Sigmoid colon (tissue), 7 donors: ENCODE data around the gene CCDC192. TPM values are rescaled to one million over a fixed set of nuclear protein-coding genes. Genes with fewer than 3 reads are reported as not detected.
"Not testable (repeated sequence)": the region's sequence is repeated elsewhere in the genome, so short reads cannot be mapped to it uniquely, and the experiment has no call there.

Experiments used
- DNase-seq: peaks from one replicate; pipeline ENCODE4 v3.0.0-alpha.2; 2019
- H3K27ac ChIP-seq, 4 donors: fragments of 200-600 bp; sonication (generic); one replicate each; pipeline ENCODE4 v1.5.1; 2016 to 2019; ENCODE audit warnings: mild to moderate bottlenecking in 1 of 4
- H3K27me3 ChIP-seq, 3 donors: fragments of 200-600 bp; sonication (generic); one replicate each; pipeline ENCODE4 v1.5.1; 2019; ENCODE audit warnings: mild to moderate bottlenecking in 1 of 3
- H3K36me3 ChIP-seq, 4 donors: fragments of 200-600 bp; sonication (generic); one replicate each; pipeline ENCODE4 v1.5.1; 2016 to 2019
- H3K4me1 ChIP-seq, 4 donors: fragments of 200-600 bp; sonication (generic); one replicate each; pipeline ENCODE4 v1.5.1; 2017 to 2019
- H3K4me3 ChIP-seq, 4 donors: fragments of 200-600 bp; sonication (generic); one replicate each; pipeline ENCODE4 v1.5.1; 2017 to 2019; ENCODE audit warnings: mild to moderate bottlenecking in 2 of 4, moderate library complexity in 1 of 4
- H3K9me3 ChIP-seq, 4 donors: fragments of 200-600 bp in 3 of 4; sonication (generic) in 3 of 4; one replicate each; pipeline versions ENCODE4 v1.5.1 to v1.6.1; 2013 to 2019
- EP300 ChIP-seq, 4 donors: sonication (generic); formaldehyde crosslinking; IDR thresholded peaks; one replicate each; pipeline ENCODE4 v1.6.1; 2017; ENCODE audit warnings: antibody characterized with exemption in 4 of 4
- POLR2A ChIP-seq, 2 donors: fragments of 450-650 bp; IDR thresholded peaks; one replicate each; pipeline ENCODE4 v1.6.1; 2016; ENCODE audit warnings: antibody characterized with exemption in 2 of 2, mild to moderate bottlenecking in 2 of 2, moderate library complexity in 2 of 2
- POLR2AphosphoS5 ChIP-seq, 4 donors: sonication (generic); formaldehyde crosslinking; IDR thresholded peaks; one replicate each; pipeline ENCODE4 v1.6.1; 2017; ENCODE audit warnings: antibody characterized with exemption in 4 of 4
- WGBS, 2 donors: extraction: QIAGEN DNeasy Blood & Tissue Kit; methylation state at CpG; one replicate each; pipeline ENCODE4 v1.1.7; 2013; 5-methylcytosine and 5-hydroxymethylcytosine counted together
- intact Hi-C: fragments of 100-400 bp; cut with DNase I; formaldehyde crosslinking; loops from one replicate; pipeline ENCODE4 v1.15.1; 2023
- polyA plus RNA-seq, 3 donors: library from polyadenylated mRNA; stranded (reverse); fragments of 200-250 nt; gene quantifications; one replicate each; pipeline ENCODE4 v1.2.3, GENCODE V29; 2013
- total RNA-seq, 4 donors: library from RNA; depleted of rRNA; stranded (reverse); fragments of >200 nt; gene quantifications; one replicate each; pipeline ENCODE4 v1.1.0, GENCODE V29; 2016
- TF ChIP-seq, protein P1 (sequence below), 4 experiments: fragments of 450-650 bp in 3 of 4; fragments of 200-600 bp in 1 of 4; IDR thresholded peaks; one replicate each; pipeline ENCODE4 v1.5.1; 2016 to 2019; ENCODE audit warnings: antibody characterized with exemption in 4 of 4, mild to moderate bottlenecking in 3 of 4, moderate library complexity in 2 of 4
- donor health status: healthy with polysubstance abuse.
- donor health status: Bipolar disorder and iron deficiency.
- donor health status: healthy.

Gene CCDC192
- total and polyA plus RNA-seq, 7 donors = 0.36 to 2.4 TPM; not detected in 5

DNA sequence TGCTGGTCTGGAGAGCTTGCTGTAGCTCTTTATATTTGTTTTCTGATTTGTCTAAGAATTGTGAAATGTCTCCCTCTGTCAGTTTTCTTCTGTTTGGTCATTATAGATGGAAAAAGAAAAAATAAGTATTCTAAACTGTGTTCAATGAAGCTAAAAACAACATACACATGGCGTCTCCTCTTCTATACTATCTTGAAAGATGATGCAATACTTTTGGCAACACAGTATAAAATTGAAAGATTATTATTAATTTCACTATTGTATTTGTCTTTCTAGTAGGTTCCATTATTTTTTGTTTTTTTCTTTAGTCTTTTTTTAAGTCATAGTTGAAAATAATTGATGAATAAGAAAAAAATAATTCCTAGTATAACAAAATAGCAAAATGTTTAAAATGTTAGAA, 22.5 kb downstream of the CCDC192 start:
- WGBS, 2 donors = 93 to 95% methylated on average over 1 of the region's 1 CpG
- Histone ChIP-seq H3K27ac (no peak overlapping the region), H3K36me3 (no peaks in the 10 kb centered on the region), H3K4me3 (no peak overlapping the region), H3K9me3 (peaks cover 0 to 8% (median 2%) of the 10 kb centered on the region in 4 donors), H3K4me1 (no peaks in the 10 kb centered on the region), H3K27me3 (no peaks in the 10 kb centered on the region)
- TF ChIP-seq POLR2AphosphoS5 (IDR thresholded peaks at IDR 0.05) (no peak), EP300 (IDR thresholded peaks at IDR 0.05) (no peak), POLR2A (IDR thresholded peaks at IDR 0.05) (no peak)
- TF ChIP-seq, protein P1, sequence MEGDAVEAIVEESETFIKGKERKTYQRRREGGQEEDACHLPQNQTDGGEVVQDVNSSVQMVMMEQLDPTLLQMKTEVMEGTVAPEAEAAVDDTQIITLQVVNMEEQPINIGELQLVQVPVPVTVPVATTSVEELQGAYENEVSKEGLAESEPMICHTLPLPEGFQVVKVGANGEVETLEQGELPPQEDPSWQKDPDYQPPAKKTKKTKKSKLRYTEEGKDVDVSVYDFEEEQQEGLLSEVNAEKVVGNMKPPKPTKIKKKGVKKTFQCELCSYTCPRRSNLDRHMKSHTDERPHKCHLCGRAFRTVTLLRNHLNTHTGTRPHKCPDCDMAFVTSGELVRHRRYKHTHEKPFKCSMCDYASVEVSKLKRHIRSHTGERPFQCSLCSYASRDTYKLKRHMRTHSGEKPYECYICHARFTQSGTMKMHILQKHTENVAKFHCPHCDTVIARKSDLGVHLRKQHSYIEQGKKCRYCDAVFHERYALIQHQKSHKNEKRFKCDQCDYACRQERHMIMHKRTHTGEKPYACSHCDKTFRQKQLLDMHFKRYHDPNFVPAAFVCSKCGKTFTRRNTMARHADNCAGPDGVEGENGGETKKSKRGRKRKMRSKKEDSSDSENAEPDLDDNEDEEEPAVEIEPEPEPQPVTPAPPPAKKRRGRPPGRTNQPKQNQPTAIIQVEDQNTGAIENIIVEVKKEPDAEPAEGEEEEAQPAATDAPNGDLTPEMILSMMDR (IDR thresholded peaks at IDR 0.05) = no peak
- intact Hi-C loops = no loop called here
- no peak for DNase-seq

- H3K4me3 ChIP-seq = no peak overlapping the region
- no peak overlapping the region for H3K27ac ChIP-seq
- no peak for TF ChIP-seq EP300 (IDR thresholded peaks at IDR 0.05)
- no peak for TF ChIP-seq POLR2A (IDR thresholded peaks at IDR 0.05)
- TF ChIP-seq POLR2AphosphoS5 (IDR thresholded peaks at IDR 0.05) = no peak
- TF ChIP-seq, protein P1 (IDR thresholded peaks at IDR 0.05) = no peak
- H3K9me3 ChIP-seq = no peaks in the 10 kb centered on the region
- H3K27me3 ChIP-seq = no peaks in the 10 kb centered on the region
- no peaks in the 10 kb centered on the region for H3K4me1 ChIP-seq
- no peak for DNase-seq
- 39 to 75% methylated on average over 1 of the region's 1 CpG for WGBS, 2 donors
- intact Hi-C loops = no loop called here
- H3K36me3 ChIP-seq = no peaks in the 10 kb centered on the region
These were observed 29.8 kb downstream of the CCDC192 start for GRCh38 chr5:127732963-127733362.

- H3K4me3 ChIP-seq, H3K27me3 ChIP-seq, DNase-seq, H3K36me3 ChIP-seq, H3K9me3 ChIP-seq, H3K27ac ChIP-seq, intact Hi-C loops, H3K4me1 ChIP-seq: not testable (repeated sequence)
- WGBS, 2 donors = 70 to 84% methylated on average over 14 of the region's 14 CpGs
These were observed 36.2 kb downstream of the CCDC192 start for GRCh38 chr5:127739348-127739747.

DNA sequence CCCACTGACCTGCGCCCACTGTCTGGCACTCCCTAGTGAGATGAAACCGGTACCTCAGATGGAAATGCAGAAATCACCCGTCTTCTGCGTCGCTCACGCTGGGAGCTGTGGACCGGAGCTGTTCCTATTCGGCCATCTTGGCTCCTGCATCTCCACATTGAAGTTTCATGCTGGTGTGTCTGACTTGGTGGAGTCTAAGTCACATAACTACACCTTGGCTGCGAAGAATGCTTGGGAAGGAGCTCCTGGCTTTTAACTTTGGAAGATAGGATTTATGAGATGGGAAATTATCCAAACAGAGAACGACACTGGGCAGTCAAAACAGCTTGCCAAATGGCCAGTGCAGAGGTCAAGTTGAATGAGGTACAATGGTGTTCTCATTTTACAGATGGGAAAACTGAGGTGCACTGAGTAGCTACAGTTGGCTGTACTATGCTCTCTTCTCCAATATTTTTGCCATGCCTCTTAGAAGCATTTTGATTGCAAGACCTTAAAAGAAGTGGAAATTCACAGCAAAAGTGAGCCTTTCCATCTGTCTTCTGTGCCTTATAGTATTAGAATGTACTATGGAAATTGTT, 36.7 kb downstream of the CCDC192 start:
- Histone ChIP-seq H3K27ac (no peak overlapping the region), H3K27me3 (no peaks in the 10 kb centered on the region), H3K36me3 (no peaks in the 10 kb centered on the region), H3K4me1 (no peaks in the 10 kb centered on the region), H3K4me3 (no peak overlapping the region), H3K9me3 (no peaks in the 10 kb centered on the region)
- intact Hi-C loops = no loop called here
- no peak for DNase-seq
- 93 to 95% methylated on average over 9 of the region's 10 CpGs for WGBS, 2 donors
- no peak for TF ChIP-seq EP300 (IDR thresholded peaks at IDR 0.05)
- no peak for TF ChIP-seq POLR2A (IDR thresholded peaks at IDR 0.05)
- TF ChIP-seq, protein P1 (IDR thresholded peaks at IDR 0.05) = no peak
- TF ChIP-seq POLR2AphosphoS5 (IDR thresholded peaks at IDR 0.05) = no peak

GRCh38 chr5:127741412-127741811, 38.2 kb downstream of the CCDC192 start:
- Histone ChIP-seq H3K27me3 (no peaks in the 10 kb centered on the region), H3K4me3 (no peak overlapping the region), H3K4me1 (no peaks in the 10 kb centered on the region), H3K36me3 (no peaks in the 10 kb centered on the region), H3K27ac (no peak overlapping the region), H3K9me3 (no peaks in the 10 kb centered on the region)
- TF ChIP-seq POLR2A (IDR thresholded peaks at IDR 0.05) (no peak), POLR2AphosphoS5 (IDR thresholded peaks at IDR 0.05) (no peak), EP300 (IDR thresholded peaks at IDR 0.05) (no peak)
- TF ChIP-seq, protein P1 (IDR thresholded peaks at IDR 0.05) = no peak
- no peak for DNase-seq
- intact Hi-C loops = no loop called here
